Daoy (cell line): ENCODE data around the gene SMARCA2. TPM values are rescaled to one million over a fixed set of nuclear protein-coding genes. Genes with fewer than 3 reads are reported as not detected.

Experiments
- DNase-seq: peaks from one replicate; pipeline ENCODE4 v3.0.0-alpha.2; 2015; ENCODE audit warnings: low read depth
- total RNA-seq: library from RNA; depleted of rRNA; stranded (reverse); fragments of >200 nt; shearing (Covaris generic); gene quantifications from 2 replicates; pipeline ENCODE4 v1.2.3, GENCODE V29; 2014

SMARCA2 gene
- total RNA-seq, 1 experiment from 2014 or later: 56.6 TPM

- DNase-seq: peak; percentile 39
Observed at GRCh38 chr9:2087500-2088313, 72.6 kb downstream of the SMARCA2 start.

GRCh38 chr9:2093920-2094597 is 78.9 kb downstream of the SMARCA2 start:
- peak; percentile 35 for DNase-seq

- DNase-seq: no peak
Observed at GRCh38 chr9:2096376-2096970, 81.3 kb downstream of the SMARCA2 start.

GRCh38 chr9:2106666-2107065 is 91.5 kb downstream of the SMARCA2 start:
- no peak for DNase-seq

GRCh38 chr9:2107906-2108451 is 92.8 kb downstream of the SMARCA2 start:
- no peak for DNase-seq

- DNase-seq: peak; percentile 78
Observed at GRCh38 chr9:2109069-2109650, 94.0 kb downstream of the SMARCA2 start.

- DNase-seq: no peak
Observed at GRCh38 chr9:2110036-2110435, 94.9 kb downstream of the SMARCA2 start.

- DNase-seq: peak; percentile 21
Observed at GRCh38 chr9:2116073-2116472, 100.9 kb downstream of the SMARCA2 start.

GRCh38 chr9:2117527-2117926 is 102.4 kb downstream of the SMARCA2 start:
- no peak for DNase-seq

GRCh38 chr9:2119566-2119965 is 104.4 kb downstream of the SMARCA2 start:
- no peak for DNase-seq

GRCh38 chr9:2120926-2121689 is 106.0 kb downstream of the SMARCA2 start:
- peak; percentile 23 for DNase-seq

GRCh38 chr9:2122299-2122698 is 107.2 kb downstream of the SMARCA2 start:
- no peak for DNase-seq

- no peak for DNase-seq
Observed at GRCh38 chr9:2125906-2126305, 110.8 kb downstream of the SMARCA2 start.

- no peak for DNase-seq
Observed at GRCh38 chr9:2126331-2126803, 111.2 kb downstream of the SMARCA2 start.

- peak; percentile 8 for DNase-seq
Observed at GRCh38 chr9:2127486-2127885, 112.3 kb downstream of the SMARCA2 start.

GRCh38 chr9:2128141-2128540 is 113.0 kb downstream of the SMARCA2 start:
- no peak for DNase-seq

GRCh38 chr9:2128618-2129017 is 113.5 kb downstream of the SMARCA2 start:
- no peak for DNase-seq

GRCh38 chr9:2130941-2131340 is 115.8 kb downstream of the SMARCA2 start:
- DNase-seq: no peak

GRCh38 chr9:2132484-2133082 is 117.4 kb downstream of the SMARCA2 start:
- DNase-seq: peak; percentile 11

- no peak for DNase-seq
Observed at GRCh38 chr9:2134391-2134790, 119.2 kb downstream of the SMARCA2 start.

- no peak for DNase-seq
Observed at GRCh38 chr9:2138646-2139045, 123.5 kb downstream of the SMARCA2 start.
